GM12865 (cell line): Measurements from ENCODE around the gene CBX6.

Experiments
- DNase-seq: peaks from one replicate; pipeline ENCODE4 v3.0.0; 2010; ENCODE audit warnings: low read depth
- H3K4me3 ChIP-seq: 2 replicates; pipeline ENCODE4 v1.5.1; 2011; ENCODE audit warnings: mild to moderate bottlenecking, low read depth, low read length, control low read depth
- TF ChIP-seq, protein P1 (sequence below): IDR thresholded peaks from 2 replicates; pipeline ENCODE4 v1.5.1; 2011; ENCODE audit warnings: low read length, control low read depth, low read depth, inconsistent platforms; ENCODE audit not compliant: insufficient read depth; ENCODE audit errors: missing control alignments

The CBX6 gene

DNA sequence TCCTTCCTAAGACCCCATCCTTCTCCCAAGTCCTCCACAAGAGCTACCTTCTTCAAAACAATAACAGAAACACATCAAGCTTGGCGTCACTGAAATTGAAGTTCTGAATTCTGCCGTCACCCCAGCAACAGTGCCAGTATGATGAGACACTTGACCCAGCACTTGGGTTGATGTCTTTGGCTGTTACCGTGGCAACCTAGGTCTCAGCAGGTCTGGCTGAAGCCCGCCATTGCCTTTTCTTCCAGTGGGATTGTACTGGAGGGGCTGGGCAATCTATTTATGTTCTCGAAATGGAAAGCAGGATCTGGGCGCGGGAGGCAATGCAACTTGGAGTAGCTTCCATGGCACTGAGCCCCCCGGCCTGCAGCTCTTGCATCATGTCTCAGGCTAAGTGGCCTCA, 52.0 kb downstream of the CBX6 start:
- DNase-seq = no peak
- no peak overlapping the region for H3K4me3 ChIP-seq
- TF ChIP-seq, protein P1, sequence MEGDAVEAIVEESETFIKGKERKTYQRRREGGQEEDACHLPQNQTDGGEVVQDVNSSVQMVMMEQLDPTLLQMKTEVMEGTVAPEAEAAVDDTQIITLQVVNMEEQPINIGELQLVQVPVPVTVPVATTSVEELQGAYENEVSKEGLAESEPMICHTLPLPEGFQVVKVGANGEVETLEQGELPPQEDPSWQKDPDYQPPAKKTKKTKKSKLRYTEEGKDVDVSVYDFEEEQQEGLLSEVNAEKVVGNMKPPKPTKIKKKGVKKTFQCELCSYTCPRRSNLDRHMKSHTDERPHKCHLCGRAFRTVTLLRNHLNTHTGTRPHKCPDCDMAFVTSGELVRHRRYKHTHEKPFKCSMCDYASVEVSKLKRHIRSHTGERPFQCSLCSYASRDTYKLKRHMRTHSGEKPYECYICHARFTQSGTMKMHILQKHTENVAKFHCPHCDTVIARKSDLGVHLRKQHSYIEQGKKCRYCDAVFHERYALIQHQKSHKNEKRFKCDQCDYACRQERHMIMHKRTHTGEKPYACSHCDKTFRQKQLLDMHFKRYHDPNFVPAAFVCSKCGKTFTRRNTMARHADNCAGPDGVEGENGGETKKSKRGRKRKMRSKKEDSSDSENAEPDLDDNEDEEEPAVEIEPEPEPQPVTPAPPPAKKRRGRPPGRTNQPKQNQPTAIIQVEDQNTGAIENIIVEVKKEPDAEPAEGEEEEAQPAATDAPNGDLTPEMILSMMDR = no peak

DNA sequence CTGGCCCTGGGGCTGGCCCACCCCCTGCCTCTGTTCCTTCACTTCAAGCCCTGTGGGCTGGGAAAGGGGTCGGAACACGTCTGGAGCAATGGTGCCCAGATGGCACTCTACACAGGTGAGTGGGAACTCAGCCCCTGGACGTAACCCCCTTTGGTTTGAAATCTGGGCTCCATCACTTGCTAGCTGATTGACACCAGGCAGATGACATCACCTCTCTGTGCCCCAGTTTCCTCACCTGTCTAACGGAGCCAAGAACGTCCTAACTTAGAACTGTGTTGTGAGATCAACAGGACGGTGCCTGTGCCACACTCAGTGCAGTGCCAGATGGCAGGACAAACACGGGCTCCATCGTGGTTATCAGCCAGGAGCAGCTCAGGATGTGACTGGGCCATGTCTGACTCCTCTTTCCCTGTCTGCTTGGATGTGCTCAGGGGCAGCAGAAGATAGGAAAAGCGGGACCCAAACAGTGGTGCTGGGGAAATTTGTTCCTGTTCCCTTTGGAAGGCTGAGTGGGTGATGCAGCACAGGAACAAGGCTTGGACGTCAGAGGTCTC, 52.6 kb downstream of the CBX6 start:
- TF ChIP-seq, protein P1 = no peak
- H3K4me3 ChIP-seq = no peak overlapping the region
- DNase-seq = no peak

DNA sequence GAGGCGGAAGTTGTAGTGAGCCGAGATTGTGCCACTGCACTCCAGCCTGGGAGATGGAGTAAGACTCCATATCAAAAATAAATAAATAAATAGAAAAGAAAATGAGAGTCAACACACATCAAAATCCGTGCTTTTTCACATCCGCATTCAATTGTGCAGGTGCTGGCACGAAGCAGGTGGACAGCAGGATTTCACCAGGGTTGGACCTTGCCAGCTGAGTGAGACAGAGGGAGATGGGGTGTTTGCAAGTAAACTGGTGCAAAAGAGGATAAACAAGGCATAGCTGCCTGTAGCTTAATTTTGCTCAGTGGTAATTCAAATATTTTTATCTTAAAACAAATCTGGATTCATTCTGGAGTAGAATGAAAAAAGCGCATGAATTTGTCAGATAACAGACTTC, 54.8 kb downstream of the CBX6 start:
- TF ChIP-seq, protein P1 = no peak
- no peak for DNase-seq
- no peak overlapping the region for H3K4me3 ChIP-seq

DNA sequence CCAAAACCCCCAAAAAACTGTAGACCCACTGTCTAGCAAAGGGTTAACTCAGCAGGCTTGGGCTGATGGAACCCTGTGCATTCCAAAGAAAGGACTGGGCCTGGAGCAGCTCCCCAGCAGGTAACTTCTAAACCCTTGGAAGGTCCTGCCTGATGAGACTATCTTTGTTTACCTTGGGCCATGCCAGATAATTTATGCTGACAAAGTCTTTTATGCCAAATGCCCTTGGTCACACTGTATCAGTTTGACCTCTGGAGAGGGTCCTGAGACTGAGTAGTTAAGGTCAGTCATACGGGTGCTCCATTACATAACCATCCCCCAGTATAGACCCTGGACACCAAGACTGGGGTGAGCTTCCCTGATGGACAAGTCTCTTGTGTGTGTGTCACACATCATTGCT, 56.2 kb downstream of the CBX6 start:
- TF ChIP-seq, protein P1 = no peak
- H3K4me3 ChIP-seq = no peak overlapping the region
- no peak for DNase-seq
